NCI-H226 (cell line): ENCODE results near the gene PROSER3.

Experiments used
- DNase-seq: peaks from one replicate; pipeline ENCODE4 v3.0.0-alpha.2; 2015

The PROSER3 gene

GRCh38 chr19:35779033-35779432 is 21.1 kb downstream of the PROSER3 start:
- no peak for DNase-seq

GRCh38 chr19:35780058-35780457 is 22.1 kb downstream of the PROSER3 start:
- DNase-seq = no peak

- no peak for DNase-seq
These were observed 22.7 kb downstream of the PROSER3 start for GRCh38 chr19:35780717-35781116.

DNA sequence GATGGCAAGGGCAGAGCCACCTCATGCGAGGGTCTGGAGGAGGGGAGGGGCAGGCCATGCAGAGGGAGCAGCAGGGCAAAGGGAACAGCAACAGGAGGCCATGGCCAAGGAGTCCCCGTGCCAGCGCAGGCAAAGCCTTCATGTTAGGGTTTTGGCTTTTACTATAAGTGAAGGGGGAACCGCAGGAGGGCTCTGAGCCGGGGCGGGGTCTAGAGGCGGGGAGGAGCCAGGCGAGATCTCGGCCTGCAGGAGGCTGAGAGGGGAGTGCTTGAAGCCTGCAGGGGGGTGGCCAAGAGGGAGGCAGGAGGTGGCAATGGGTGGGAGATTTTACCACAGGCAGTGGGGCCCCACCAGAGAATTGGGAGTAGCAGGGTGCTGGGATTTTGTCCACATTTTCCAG is 23.7 kb downstream of the PROSER3 start:
- DNase-seq = no peak

DNA sequence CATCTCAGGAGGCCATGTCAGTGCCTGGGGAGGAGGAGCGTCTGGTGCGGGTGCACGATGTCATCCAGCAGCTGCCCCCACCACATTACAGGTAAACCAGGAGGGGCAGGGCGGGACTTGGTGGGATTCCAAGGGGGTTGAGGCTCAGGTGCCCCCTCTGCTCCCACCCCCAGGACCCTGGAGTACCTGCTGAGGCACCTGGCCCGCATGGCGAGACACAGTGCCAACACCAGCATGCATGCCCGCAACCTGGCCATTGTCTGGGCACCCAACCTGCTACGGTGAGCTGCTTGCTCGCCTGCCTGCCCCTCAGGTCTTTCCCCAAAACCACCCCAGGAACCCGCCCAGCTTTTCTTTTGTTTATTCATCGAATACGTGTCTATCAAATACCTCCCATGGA is 24.6 kb downstream of the PROSER3 start:
- DNase-seq = no peak

DNA sequence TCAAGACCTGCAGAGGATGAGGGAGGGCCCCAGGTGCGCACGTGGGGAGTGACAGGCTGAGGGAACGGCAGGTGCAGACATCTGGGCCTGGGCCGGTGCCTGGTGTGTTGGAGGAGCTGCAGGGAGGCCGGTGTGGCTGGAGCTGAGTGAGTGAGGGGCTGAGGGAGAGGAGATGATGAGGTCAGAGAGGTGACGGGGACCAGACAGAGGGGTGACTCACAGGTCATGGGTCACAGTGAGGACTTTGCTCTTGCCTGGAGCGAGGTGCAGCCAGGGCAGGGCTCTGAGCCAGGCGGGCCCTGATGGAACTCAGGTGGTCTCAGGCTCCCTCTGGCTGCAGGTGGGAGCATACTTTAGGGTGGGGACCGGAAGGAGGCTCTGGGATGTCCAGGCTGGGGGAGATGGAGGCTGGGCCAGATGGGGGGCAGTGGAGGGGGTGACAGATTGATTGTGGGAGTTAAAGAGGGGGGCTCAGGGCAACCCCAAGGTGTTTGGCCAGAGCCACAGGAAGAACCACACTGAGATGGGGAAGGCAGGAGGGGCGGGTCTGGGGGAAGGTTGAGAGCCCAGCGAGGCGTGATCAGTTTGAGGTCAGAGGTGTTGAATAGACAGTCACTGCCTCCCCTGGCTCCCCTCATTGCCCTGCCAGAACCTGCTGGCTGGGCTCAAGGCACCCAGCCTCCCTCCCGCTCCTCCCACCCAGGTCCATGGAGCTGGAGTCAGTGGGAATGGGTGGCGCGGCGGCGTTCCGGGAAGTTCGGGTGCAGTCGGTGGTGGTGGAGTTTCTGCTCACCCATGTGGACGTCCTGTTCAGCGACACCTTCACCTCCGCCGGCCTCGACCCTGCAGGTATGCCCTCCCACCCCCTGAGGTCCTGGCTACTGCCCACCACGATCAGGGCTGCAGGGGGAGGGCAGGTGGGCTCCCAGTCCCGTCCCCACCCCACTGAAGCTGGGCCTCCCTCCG is 25.8 kb downstream of the PROSER3 start:
- DNase-seq = no peak

GRCh38 chr19:35784503-35785338 is 26.7 kb downstream of the PROSER3 start:
- no peak for DNase-seq

GRCh38 chr19:35785339-35785627 is 27.3 kb downstream of the PROSER3 start:
- no peak for DNase-seq

- no peak for DNase-seq
These were observed 28.6 kb downstream of the PROSER3 start for GRCh38 chr19:35786299-35787160.

GRCh38 chr19:35787227-35787799 is 29.3 kb downstream of the PROSER3 start:
- no peak for DNase-seq

DNA sequence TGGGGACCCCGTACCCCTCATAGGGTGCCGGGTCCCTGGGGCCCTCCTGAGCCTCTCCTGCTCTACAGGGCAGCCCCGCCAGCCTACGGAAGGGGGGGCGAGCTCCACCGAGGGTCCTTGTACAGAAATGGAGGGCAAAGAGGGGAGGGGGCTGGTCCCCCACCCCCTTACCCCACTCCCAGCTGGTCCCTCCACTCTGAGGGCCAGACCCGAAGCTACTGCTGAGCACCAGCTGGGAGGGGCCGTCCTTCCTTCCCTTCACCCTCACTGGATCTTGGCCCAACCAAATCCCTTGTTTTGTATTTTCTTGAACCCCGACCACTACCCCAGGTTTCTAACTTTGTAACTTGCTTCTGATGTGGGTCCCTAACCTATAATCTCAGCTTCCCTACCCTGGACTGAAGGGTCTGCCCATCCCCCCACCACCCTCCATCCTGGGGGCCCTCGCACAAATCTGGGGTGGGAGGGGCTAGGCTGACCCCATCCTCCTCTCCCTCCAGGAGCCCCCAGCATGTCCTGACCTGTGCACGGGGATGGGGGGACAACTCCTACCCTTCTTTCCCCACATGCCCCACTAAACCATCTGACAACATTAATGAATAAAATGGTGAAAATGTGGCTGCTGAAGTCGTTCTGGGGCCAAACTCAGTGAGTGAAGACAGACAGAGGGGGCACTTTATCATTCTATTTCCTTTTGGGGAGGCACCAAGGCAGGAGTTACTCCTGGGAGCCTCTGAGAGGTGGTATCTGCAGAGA is 30.4 kb downstream of the PROSER3 start:
- no peak for DNase-seq

DNA sequence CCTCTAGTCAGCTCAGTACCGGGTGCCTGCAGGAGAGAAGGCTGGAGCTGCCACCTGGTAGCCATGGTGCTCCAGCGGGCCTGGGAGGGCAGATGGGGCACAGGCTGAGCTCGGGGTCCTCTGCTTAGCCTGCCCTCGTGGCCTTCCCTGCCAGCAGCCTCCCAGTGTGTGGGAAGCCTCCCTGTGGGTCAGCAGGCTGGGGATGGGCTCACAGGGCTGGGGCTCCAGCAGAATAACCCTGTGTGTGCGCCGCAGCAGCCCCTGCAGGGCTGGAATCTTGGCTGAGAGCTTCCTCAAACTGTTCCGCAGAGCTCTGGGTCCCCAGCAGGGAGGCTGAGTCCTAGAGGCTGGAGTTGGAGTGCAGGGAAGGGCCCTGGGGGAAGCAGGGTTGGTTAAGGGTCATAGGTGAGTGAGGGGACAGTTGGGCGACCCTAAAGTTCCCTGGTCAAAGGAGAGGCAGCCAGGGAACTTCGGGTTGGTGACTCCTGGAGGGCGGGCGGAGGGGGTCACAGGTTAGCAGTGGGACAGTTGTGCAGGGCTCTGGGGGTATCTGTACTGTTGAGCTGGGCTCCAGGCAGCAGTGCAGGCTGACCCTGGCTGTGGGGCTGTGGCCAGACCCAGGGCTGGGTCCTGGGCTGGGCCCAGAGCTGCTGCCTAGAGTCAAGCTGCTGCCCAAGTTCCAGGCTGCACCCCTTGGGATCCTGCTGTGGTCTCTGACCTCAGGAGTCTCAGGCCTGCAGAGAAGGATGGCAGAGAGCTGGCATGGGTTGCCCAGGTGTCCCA is 31.4 kb downstream of the PROSER3 start:
- DNase-seq = no peak

DNA sequence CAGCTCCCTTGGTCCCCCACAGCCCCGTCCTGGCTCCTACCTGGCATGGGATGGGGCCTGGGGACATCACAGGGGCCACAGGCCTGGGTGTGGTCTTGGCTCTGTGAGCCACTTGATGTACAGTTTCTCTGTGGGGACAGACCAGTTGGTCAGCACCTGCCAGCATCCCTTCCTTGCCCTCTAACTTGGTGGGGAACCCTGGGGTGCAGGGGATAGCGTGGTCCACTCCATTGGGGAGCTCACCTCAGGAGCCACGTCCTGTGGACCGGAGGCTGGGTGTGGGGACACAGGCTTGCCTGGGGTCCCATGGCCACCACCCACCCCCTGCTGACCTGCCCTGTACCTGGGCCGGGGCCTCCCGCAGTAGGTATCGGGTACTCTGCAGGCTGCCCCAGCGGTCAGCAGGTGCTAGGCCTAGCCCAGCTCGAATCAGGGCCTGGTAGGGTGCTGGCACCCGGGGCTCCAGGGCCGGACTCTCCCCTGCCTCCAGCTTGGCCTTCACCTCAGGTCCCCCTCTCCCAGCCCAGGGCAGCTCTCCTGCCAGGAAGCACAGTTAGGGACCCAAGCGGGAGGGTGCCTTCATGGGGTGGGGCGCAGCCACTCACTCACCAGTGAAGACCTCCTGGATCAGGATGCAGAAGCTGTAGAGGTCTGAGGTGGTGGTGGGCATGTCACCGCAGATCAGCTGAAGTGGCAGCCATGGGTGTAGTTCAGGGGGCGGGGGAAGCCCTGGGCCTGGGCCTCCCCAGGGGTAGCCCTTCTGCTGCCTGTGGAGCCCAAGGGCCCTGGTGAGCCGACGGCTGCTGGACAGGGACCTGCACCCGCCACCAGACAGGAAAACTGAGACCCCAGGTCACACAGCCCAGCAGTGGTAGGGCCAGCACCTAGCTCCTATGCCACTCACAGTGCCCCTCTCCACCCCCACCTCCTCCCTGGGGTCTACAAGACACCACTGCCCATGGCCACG is 32.3 kb downstream of the PROSER3 start:
- DNase-seq = no peak

GRCh38 chr19:35790981-35791813 is 33.2 kb downstream of the PROSER3 start:
- no peak for DNase-seq

DNA sequence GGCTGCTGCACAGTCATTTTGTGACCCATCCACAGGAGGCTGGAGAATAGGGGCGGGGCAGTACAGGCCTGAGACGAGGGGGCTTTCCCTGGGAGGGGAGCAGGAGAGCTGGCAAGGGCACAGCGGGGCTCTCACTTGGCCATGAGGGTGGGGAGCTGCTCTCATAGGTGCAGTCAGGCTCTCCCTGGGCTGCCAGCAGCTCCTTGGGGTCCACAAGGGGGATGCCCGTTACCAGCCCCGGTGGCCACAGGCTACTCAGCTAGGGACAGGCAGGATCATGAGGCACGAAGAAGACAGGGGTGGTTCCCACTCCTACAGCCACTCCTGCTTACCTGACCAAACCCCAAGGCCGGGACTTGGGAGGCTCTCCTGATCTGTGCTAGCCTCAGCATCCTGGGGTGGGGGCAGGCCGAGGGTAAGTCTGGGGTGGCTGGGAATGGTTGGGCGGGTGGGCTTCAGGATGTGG is 33.9 kb downstream of the PROSER3 start:
- DNase-seq = no peak

DNA sequence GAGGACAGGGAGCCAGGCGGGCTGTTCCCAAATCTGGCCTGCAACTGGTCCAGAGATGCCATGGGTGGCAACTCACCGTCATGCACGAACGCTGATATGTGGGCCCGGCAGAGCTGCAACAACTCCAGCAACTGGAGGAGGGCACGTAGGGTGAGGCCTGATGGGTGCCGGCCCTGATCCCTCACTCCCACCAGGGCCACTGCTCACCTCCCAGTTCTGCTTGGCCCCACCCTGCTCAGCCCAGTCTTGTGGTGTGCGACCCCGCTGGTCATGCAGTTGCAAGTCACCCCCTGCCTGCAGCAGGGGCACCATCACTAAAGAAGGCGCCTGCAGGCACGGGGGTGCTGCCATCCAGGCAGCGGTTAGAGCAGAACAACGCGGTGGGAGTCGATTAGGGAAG is 34.3 kb downstream of the PROSER3 start:
- DNase-seq = no peak

DNA sequence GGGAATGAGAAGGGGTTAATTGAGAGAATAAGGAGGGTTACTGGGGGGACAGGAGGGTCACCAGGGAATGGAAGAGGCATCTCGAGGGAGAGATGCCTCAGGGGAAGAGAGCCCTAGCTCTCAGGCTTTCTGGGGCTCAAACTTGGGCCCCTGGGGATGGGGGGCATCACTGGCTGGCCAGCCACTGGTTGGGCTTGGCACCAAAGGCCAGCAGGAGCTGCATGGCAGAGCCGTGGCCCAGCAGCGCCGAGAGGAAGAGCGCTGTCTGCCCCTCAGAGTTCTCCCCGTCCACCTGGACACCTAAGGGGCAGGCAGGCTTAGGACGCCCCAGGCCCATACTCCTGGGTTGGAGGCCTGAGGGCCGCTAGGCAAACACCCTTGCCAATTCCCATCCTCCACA is 34.9 kb downstream of the PROSER3 start:
- no peak for DNase-seq

DNA sequence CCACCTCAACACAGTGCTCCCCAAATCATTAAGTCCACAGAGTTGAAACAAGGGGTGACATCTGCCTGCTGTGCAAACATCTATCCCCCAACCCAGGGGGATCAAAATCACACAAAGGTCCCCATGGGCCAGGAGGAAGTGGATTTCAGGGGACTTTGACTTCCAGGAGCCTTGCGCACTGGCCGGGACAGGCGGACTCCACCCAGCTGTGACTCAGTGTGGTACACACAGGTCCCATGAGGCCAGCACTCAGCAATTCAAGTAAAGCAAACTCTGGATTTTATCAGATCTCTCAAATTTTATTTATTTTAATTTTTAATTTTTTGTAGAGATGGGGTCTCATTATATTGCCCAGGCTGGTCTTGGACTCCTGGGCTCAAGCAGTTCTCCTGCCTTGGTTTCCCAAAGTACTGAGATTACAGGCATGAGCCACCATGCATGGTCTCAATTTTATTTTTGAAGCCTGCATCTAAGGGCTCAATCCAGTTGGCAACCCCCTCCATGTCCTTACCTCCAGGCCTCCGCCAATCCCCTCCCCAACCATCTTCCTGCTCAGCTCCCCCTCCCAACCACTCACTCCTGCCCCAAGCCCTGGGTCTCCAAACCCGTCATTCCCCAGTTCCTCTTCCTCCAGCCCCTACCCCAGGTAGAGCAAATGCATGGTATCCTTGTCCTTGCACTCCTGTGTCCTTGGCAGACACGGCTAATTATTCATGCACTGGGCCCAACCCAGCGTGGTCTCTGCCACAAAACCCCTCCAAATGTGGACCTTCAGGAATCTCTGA is 35.6 kb downstream of the PROSER3 start:
- no peak for DNase-seq
